H1 (cell line): ENCODE measurements around the gene EMC1. TPM values are rescaled to one million over a fixed set of nuclear protein-coding genes. Genes with fewer than 3 reads are reported as not detected.

Experiments
- CTCF ChIA-PET: fragments of 300-600 bp; sonication (Branson Sonifier 250); formaldehyde crosslinking; loops from one replicate; lab custom pipeline; 2021; ENCODE audit not compliant: partially characterized antibody; lab: Charles Lee
- POLR2A ChIA-PET: fragments of 300-600 bp; sonication (Branson Sonifier 250); formaldehyde crosslinking; loops from one replicate; lab custom pipeline; 2021; ENCODE audit warnings: inconsistent platforms; ENCODE audit not compliant: partially characterized antibody; lab: Charles Lee
- DNase-seq, 2 experiments: peaks; one replicate each; pipeline versions ENCODE4 v3.0.0 to v3.0.0-alpha.2; 2010 to 2022; ENCODE audit warnings: low spot score in 2 of 2, low read depth in 1 of 2, mixed read lengths in 1 of 2
- FAIRE-seq: peaks from 2 replicates; lab custom pipeline; 2011; peaks lifted over from hg19 to GRCh38; lab: Jason Lieb, UNC
- H2AFZ ChIP-seq: 2 replicates; pipeline ENCODE4 v1.8.1; 2012; ENCODE audit warnings: low read length, inconsistent platforms
- H2AK5ac ChIP-seq: 2 replicates; pipeline ENCODE4 v1.6.1; 2013; ENCODE audit warnings: low read depth, low read length
- H2BK120ac ChIP-seq: replicated peaks from 2 replicates; pipeline ENCODE3; 2013; ENCODE audit warnings: low read depth, low read length, inconsistent platforms
- H2BK12ac ChIP-seq: 2 replicates; pipeline ENCODE4 v1.6.1; 2013; ENCODE audit warnings: low read depth, low read length
- H2BK15ac ChIP-seq: 2 replicates; pipeline ENCODE4 v1.6.1; 2013; ENCODE audit warnings: low read length
- H2BK20ac ChIP-seq: 2 replicates; pipeline ENCODE4 v1.6.1; 2013; ENCODE audit warnings: low read length
- H2BK5ac ChIP-seq: 2 replicates; pipeline ENCODE4 v1.6.1; 2013; ENCODE audit warnings: low read depth, low read length
- H3K14ac ChIP-seq: 2 replicates; pipeline ENCODE4 v1.6.1; 2013; ENCODE audit warnings: inconsistent platforms; ENCODE audit not compliant: insufficient read length
- H3K18ac ChIP-seq: 2 replicates; pipeline ENCODE4 v1.6.1; 2013; ENCODE audit warnings: low read length; ENCODE audit errors: extremely low read depth
- H3K23ac ChIP-seq: 2 replicates; pipeline ENCODE4 v1.6.1; 2013; ENCODE audit warnings: inconsistent platforms; ENCODE audit not compliant: insufficient read length
- H3K23me2 ChIP-seq: 2 replicates; pipeline ENCODE4 v1.6.1; 2013; ENCODE audit warnings: low read depth, low read length
- H3K27ac ChIP-seq: 2 replicates; pipeline ENCODE4 v1.6.1; 2011; ENCODE audit warnings: low read depth, low read length, inconsistent platforms
- H3K27me3 ChIP-seq, 4 experiments: replicated peaks in 1 of 4; 1 replicate in 1 of 4; 2 replicates in 3 of 4; pipeline versions ENCODE4 v1.6.1 to v1.8.1; 2011 to 2013; ENCODE audit warnings: low read length in 3 of 4, mild to moderate bottlenecking in 3 of 4, inconsistent platforms in 2 of 4, mixed read lengths in 2 of 4, moderate library complexity in 1 of 4; ENCODE audit not compliant: control insufficient read depth in 3 of 4, insufficient read depth in 3 of 4; ENCODE audit errors: extremely low read depth in 1 of 4
- H3K36me3 ChIP-seq, 4 experiments: 2 replicates each; pipeline versions ENCODE4 v1.6.1 to v1.8.1; 2011 to 2013; ENCODE audit warnings: mild to moderate bottlenecking in 4 of 4, low read length in 3 of 4, moderate library complexity in 2 of 4, control low read depth in 1 of 4, inconsistent platforms in 1 of 4; ENCODE audit not compliant: insufficient read depth in 4 of 4, control insufficient read depth in 2 of 4
- H3K4ac ChIP-seq: replicated peaks from 2 replicates; pipeline ENCODE3; 2013; ENCODE audit warnings: low read length, low read depth, mixed read lengths, inconsistent platforms; ENCODE audit not compliant: insufficient read length
- H3K4me1 ChIP-seq, 4 experiments: replicated peaks in 1 of 4; 1 replicate in 1 of 4; 2 replicates in 3 of 4; pipeline versions ENCODE4 v1.6.1 to v1.8.1; 2011 to 2013; ENCODE audit warnings: low read length in 3 of 4, inconsistent platforms in 2 of 4, mixed read lengths in 1 of 4; ENCODE audit not compliant: insufficient read depth in 4 of 4, control insufficient read depth in 3 of 4
- H3K4me2 ChIP-seq, 2 experiments: 2 replicates each; pipeline versions ENCODE4 v1.6.1 to v1.8.1; 2011 to 2013; ENCODE audit warnings: low read depth in 2 of 2, low read length in 2 of 2, control low read depth in 1 of 2, inconsistent platforms in 1 of 2, mild to moderate bottlenecking in 1 of 2; ENCODE audit not compliant: insufficient read depth in 1 of 2
- H3K4me3 ChIP-seq, 4 experiments: fragments of 200-600, 300-600 bp in 1 of 4; sonication (generic), shearing (Covaris generic), sonication (Bioruptor Twin) in 1 of 4; 2 replicates each; pipeline versions ENCODE4 v1.5.1 to v1.8.1; 2011 to 2016; ENCODE audit warnings: low read length in 4 of 4, low read depth in 3 of 4, control low read depth in 2 of 4, inconsistent platforms in 2 of 4, mild to moderate bottlenecking in 2 of 4, mixed read lengths in 1 of 4, moderate library complexity in 1 of 4; ENCODE audit not compliant: insufficient read depth in 2 of 4; ENCODE audit errors: extremely low read depth in 1 of 4
- H3K56ac ChIP-seq: replicated peaks from 2 replicates; pipeline ENCODE3; 2013; ENCODE audit warnings: low read depth, mild to moderate bottlenecking, mixed read lengths, low read length, inconsistent platforms; ENCODE audit not compliant: insufficient read length
- H3K79me1 ChIP-seq: 2 replicates; pipeline ENCODE4 v1.6.1; 2013; ENCODE audit warnings: low read depth, low read length, control low read depth
- H3K79me2 ChIP-seq, 2 experiments: 2 replicates each; pipeline versions ENCODE4 v1.6.1 to v1.8.1; 2012 to 2013; ENCODE audit warnings: low read length in 2 of 2, mild to moderate bottlenecking in 2 of 2, inconsistent platforms in 1 of 2; ENCODE audit not compliant: insufficient read depth in 2 of 2, control insufficient read depth in 1 of 2
- H3K9ac ChIP-seq, 4 experiments: replicated peaks in 1 of 4; 1 replicate in 1 of 4; 2 replicates in 3 of 4; pipeline versions ENCODE4 v1.6.1 to v1.8.1; 2011 to 2013; ENCODE audit warnings: low read depth in 3 of 4, low read length in 3 of 4, control low read depth in 2 of 4, mild to moderate bottlenecking in 2 of 4, moderate library complexity in 2 of 4, inconsistent platforms in 1 of 4; ENCODE audit errors: extremely low read depth in 1 of 4
- H3K9me3 ChIP-seq, 2 experiments: 2 replicates each; pipeline versions ENCODE4 v1.6.1 to v1.8.1; 2012 to 2013; ENCODE audit warnings: mild to moderate bottlenecking in 2 of 2, moderate library complexity in 2 of 2, control low read depth in 1 of 2, inconsistent platforms in 1 of 2, low read depth in 1 of 2, low read length in 1 of 2, mixed read lengths in 1 of 2; ENCODE audit not compliant: insufficient read depth in 2 of 2
- H4K20me1 ChIP-seq, 2 experiments: replicated peaks in 1 of 2; 2 replicates each; pipeline versions ENCODE3 to v1.8.1; 2011 to 2013; ENCODE audit warnings: inconsistent platforms in 2 of 2, low read length in 2 of 2, mild to moderate bottlenecking in 1 of 2; ENCODE audit not compliant: insufficient read depth in 2 of 2, control insufficient read depth in 1 of 2
- H4K5ac ChIP-seq: 2 replicates; pipeline ENCODE4 v1.6.1; 2013; ENCODE audit warnings: low read length, low read depth, mixed read lengths, inconsistent platforms; ENCODE audit not compliant: insufficient read length
- H4K8ac ChIP-seq: 2 replicates; pipeline ENCODE4 v1.8.0; 2013; ENCODE audit warnings: mild to moderate bottlenecking, moderate library complexity, low read length, inconsistent platforms; ENCODE audit not compliant: insufficient read depth; ENCODE audit errors: extremely low read depth
- H4K91ac ChIP-seq: replicated peaks from 2 replicates; pipeline ENCODE3; 2013; ENCODE audit warnings: low read length, mixed read lengths, inconsistent platforms; ENCODE audit not compliant: insufficient read length
- BRCA1 ChIP-seq: IDR thresholded peaks from 2 replicates; pipeline ENCODE4 v1.6.1; 2012; ENCODE audit warnings: low read depth, low read length, improper control_type of control experiment
- POLR2AphosphoS5 ChIP-seq: IDR thresholded peaks from 2 replicates; pipeline ENCODE4 v1.6.1; 2011; ENCODE audit warnings: low read depth, low read length
- WGBS, 2 experiments: shearing (Covaris generic) in 1 of 2; methylation state at CpG; one replicate each; pipeline versions ENCODE4 v1.1.6 to v1.1.7; 2013 to 2015; ENCODE audit warnings: low lambda C conversion rate in 2 of 2, mixed read lengths in 2 of 2, inconsistent platforms in 1 of 2, low coverage in 1 of 2, missing lambda C conversion rate in 1 of 2; ENCODE audit not compliant: insufficient replicate concordance in 2 of 2, insufficient coverage in 1 of 2, insufficient read length in 1 of 2; ENCODE audit errors: extremely low coverage in 1 of 2, missing lambda C conversion rate in 1 of 2; 5-methylcytosine and 5-hydroxymethylcytosine counted together
- polyA plus RNA-seq, 7 experiments: library from polyadenylated mRNA; depleted of rRNA in 3 of 7; stranded (reverse) in 5 of 7; unstranded in 2 of 7; fragments of >200 nt in 5 of 7; fragments of 200-250 nt in 2 of 7; gene quantifications; 1 replicate in 5 of 7; 2 replicates in 1 of 7; 4 replicates in 1 of 7; pipeline versions ENCODE4 v1.2.1 to v1.2.3, GENCODE V29; 2011 to 2013; ENCODE audit warnings: missing spikeins in 2 of 7, mixed read lengths in 2 of 7
- total RNA-seq: library from RNA; stranded (reverse); fragmentation: NEBNext Ultra II Directional; extraction: Animal tissue kit (Norgen Biotek cat#: 25700); gene quantifications from 2 replicates; pipeline ENCODE4 v1.2.1, GENCODE V29; 2021

EMC1 gene
- total and polyA plus RNA-seq, 2 of the 8 experiments (the other 6 are each of a cell fraction or from before 2014, with no cell fraction given), result 51.0 to 53.5 TPM

DNA sequence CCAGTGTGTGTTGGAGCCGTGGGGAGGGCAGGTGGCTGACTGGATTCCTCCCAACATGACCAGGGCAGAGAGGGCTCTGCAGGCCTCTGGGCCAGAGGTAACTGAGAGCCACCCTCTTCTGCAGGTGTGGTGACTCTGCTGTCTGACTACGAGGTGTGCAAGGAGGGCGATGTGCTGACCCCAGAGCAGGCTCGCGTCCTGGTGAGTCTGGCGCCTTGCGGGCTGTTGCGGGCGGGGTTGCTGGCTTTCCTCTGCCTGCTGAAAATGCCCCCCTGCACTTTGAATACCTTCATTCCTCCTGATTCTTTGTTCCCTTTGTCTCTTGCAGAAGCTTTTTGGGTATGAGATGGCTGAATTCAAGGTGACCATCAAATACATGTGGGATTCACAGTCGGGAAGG is 7.0 kb upstream of the EMC1 start:
- H4K5ac ChIP-seq, result no peak overlapping the region
- no peak overlapping the region for H2AK5ac ChIP-seq
- peaks cover 12 to 31% of the 10 kb centered on the region in 2 experiments for H4K20me1 ChIP-seq
- H2BK15ac ChIP-seq, result no peak overlapping the region
- no peak for DNase-seq
- H3K4ac ChIP-seq, result no peak overlapping the region
- no peaks in the 10 kb centered on the region for H3K9me3 ChIP-seq
- H3K56ac ChIP-seq, result no peak overlapping the region
- no peak overlapping the region for H2AFZ ChIP-seq
- no peak overlapping the region for H2BK12ac ChIP-seq
- peaks cover 14% of the 10 kb centered on the region for H3K79me1 ChIP-seq
- H3K23ac ChIP-seq, result no peak overlapping the region
- H3K14ac ChIP-seq, result no peak overlapping the region
- H3K79me2 ChIP-seq, result peaks cover 7 to 28% of the 10 kb centered on the region in 2 experiments
- no peaks in the 10 kb centered on the region for H3K23me2 ChIP-seq
- H2BK5ac ChIP-seq, result no peak overlapping the region
- H2BK120ac ChIP-seq, result no peak overlapping the region
- H3K9ac ChIP-seq, result no peak overlapping the region
- H4K91ac ChIP-seq, result no peak overlapping the region
- no peak for TF ChIP-seq BRCA1
- TF ChIP-seq POLR2AphosphoS5, result peak; percentile 39; the same call in 1 of the 2 replicates
- TF ChIP-seq, all 59 proteins: peak for 1
- Histone ChIP-seq H2BK20ac (no peak overlapping the region), H4K8ac (no peak overlapping the region), H3K36me3 (peaks cover 39 to 59% (median 51%) of the 10 kb centered on the region in 4 experiments), H3K4me3 (no peak overlapping the region), H3K27me3 (no peaks in the 10 kb centered on the region), H3K4me1 (peaks cover 0 to 7% (median 3%) of the 10 kb centered on the region in 4 experiments; a peak in 3 of 7 replicates), H3K27ac (no peak overlapping the region), H3K4me2 (no peak overlapping the region), H3K18ac (no peak overlapping the region)
- FAIRE-seq, result no peak
- 94% methylated on average over 10 of the region's 10 CpGs; no CpG with 5 or more reads in 1 of the 2 experiments for WGBS, 2 experiments
- ChIA-PET CTCF (interaction anchor here (0.6 to 0.9 kb wide), 2 partner anchors 52 to 64 kb away, joined by 3 read pairs; no protein-coding TSS in a partner anchor), POLR2A (interaction anchor here (0.8 to 1.6 kb wide), 7 partner anchors 9 to 372 kb away, joined by 3 read pairs; no protein-coding TSS in a partner anchor)
